ENCODE data around the gene CDH4. TPM values are rescaled to one million over a fixed set of nuclear protein-coding genes. Genes with fewer than 3 reads are reported as not detected.

The CDH4 gene
- total and polyA plus RNA-seq, 2 donors from 2014 or later: 1.1 TPM; not detected in 1

DNA sequence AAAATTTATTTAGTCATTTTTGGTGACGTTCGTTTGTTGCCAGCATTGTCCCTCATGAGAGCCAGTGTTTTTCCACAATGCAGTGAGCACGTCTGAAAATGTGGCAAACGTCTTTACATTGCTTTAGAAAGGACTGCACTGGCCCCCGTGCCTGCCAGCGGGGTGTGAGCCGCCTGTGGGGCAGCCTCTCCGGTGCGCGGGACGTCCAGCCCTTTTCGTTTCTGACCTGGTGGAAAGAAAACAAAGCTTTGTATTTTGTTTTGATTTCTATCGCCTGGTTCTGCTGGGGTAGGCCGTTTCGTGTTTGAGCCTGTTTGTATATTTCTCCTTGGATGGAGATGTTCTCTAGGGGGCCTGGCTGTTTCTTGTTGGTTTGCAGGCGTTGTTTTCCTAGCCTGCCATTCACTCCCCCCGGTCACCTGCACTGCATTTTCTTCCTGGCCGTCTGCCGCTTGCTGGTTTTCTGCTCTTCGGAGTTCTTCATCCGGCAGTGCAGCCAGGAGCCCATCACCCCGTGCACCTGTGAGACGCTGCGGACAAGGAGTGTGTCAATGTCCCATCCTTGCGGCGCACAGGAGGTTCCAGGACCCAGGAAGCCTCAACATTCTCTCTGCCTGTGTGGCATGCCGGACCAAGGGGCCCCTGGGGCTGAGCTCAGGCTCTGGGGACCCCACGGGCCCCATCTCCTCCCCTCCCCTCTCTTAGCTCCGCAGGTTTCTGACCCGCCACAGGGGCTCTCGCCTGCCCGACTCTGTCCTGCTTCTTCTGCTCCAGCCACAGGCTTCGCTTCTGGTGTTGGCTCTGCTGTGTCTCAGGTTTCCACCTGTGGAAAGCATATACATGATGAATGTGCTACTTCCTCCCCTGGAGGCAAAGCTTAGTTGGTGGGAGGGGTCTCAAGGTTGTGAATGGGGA lies 100.5 kb downstream of the CDH4 start:
- FAIRE-seq (no peak), DNase-seq (peak in 3 of 5 donors; percentile 31 to 50 (median 35))
- Histone ChIP-seq H3K9me3 (ENCODE audit: control insufficient read depth in 2 of 3, insufficient read depth in 1 of 3, low read length in 3 of 3) (no peaks in the 10 kb centered on the region), H3K27me3 (ENCODE audit: control insufficient read depth, insufficient read depth, low read length) (no peaks in the 10 kb centered on the region), H3K36me3 (ENCODE audit: control insufficient read depth in 2 of 3, insufficient read depth in 3 of 3, low read length in 3 of 3) (no peaks in the 10 kb centered on the region), H3K4me3 (ENCODE audit: low read length in 3 of 3) (no peak overlapping the region), H3K27ac (ENCODE audit: low read depth in 2 of 2, low read length in 2 of 2) (no peak overlapping the region), H3K4me1 (ENCODE audit: control insufficient read depth in 2 of 3, insufficient read depth in 2 of 3, low read depth in 1 of 3, low read length in 3 of 3) (no peaks in the 10 kb centered on the region), H3K9ac (ENCODE audit: low read length in 3 of 3) (no peak overlapping the region)
- intact Hi-C loops (cut with DNase I): no loop called here
- TF ChIP-seq, protein P1, sequence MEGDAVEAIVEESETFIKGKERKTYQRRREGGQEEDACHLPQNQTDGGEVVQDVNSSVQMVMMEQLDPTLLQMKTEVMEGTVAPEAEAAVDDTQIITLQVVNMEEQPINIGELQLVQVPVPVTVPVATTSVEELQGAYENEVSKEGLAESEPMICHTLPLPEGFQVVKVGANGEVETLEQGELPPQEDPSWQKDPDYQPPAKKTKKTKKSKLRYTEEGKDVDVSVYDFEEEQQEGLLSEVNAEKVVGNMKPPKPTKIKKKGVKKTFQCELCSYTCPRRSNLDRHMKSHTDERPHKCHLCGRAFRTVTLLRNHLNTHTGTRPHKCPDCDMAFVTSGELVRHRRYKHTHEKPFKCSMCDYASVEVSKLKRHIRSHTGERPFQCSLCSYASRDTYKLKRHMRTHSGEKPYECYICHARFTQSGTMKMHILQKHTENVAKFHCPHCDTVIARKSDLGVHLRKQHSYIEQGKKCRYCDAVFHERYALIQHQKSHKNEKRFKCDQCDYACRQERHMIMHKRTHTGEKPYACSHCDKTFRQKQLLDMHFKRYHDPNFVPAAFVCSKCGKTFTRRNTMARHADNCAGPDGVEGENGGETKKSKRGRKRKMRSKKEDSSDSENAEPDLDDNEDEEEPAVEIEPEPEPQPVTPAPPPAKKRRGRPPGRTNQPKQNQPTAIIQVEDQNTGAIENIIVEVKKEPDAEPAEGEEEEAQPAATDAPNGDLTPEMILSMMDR (IDR thresholded peaks at IDR 0.05; ENCODE audit: borderline replicate concordance, extremely low read depth, insufficient read depth): no peak

DNA sequence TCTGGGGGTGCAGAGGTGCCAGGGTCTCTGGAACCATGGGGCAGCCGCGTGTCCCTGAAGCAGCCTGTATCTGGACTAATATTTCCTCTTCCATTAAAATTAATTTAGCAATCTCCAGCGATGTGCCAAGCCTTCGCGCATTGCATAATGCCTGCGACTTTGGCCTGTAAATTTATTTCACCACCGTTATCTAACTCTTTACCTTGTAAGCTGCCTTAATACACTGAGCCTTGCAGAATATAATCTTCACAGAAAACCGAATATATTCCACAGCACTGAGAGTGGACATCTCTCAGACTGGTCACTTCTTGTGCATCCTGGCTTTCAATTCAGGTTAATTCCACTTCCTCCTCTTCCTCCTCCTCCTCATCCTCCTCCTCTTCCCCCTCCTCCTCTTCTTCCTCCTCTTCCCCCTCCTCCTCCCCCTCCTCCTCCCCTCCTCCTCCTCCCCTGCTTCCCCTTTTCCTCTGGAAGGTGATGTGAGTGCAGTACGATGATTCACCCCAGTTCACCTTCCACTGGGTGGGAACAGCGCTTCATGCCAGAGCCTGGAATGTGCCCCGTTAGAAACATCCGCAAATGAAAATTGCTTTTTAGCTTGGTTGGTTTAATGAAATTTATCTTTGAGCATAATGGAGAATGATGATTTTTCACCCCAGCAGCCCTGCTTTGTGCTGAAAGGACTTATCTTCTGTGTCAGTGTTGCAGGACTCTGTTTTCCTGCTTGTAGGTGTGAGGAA lies 101.4 kb downstream of the CDH4 start:
- TF ChIP-seq, protein P1 (IDR thresholded peaks at IDR 0.05; ENCODE audit: borderline replicate concordance, extremely low read depth, insufficient read depth): no peak
- Histone ChIP-seq H3K4me1 (ENCODE audit: control insufficient read depth in 2 of 3, insufficient read depth in 2 of 3, low read depth in 1 of 3, low read length in 3 of 3) (no peaks in the 10 kb centered on the region), H3K9me3 (ENCODE audit: control insufficient read depth in 2 of 3, insufficient read depth in 1 of 3, low read length in 3 of 3) (no peaks in the 10 kb centered on the region), H3K27me3 (ENCODE audit: control insufficient read depth, insufficient read depth, low read length) (no peaks in the 10 kb centered on the region), H3K9ac (ENCODE audit: low read length in 3 of 3) (no peak overlapping the region), H3K4me3 (ENCODE audit: low read length in 3 of 3) (no peak overlapping the region), H3K27ac (ENCODE audit: low read depth in 2 of 2, low read length in 2 of 2) (no peak overlapping the region), H3K36me3 (ENCODE audit: control insufficient read depth in 2 of 3, insufficient read depth in 3 of 3, low read length in 3 of 3) (no peaks in the 10 kb centered on the region)
- FAIRE-seq (no peak), DNase-seq (no peak)
- intact Hi-C loops (cut with DNase I): no loop called here

DNA sequence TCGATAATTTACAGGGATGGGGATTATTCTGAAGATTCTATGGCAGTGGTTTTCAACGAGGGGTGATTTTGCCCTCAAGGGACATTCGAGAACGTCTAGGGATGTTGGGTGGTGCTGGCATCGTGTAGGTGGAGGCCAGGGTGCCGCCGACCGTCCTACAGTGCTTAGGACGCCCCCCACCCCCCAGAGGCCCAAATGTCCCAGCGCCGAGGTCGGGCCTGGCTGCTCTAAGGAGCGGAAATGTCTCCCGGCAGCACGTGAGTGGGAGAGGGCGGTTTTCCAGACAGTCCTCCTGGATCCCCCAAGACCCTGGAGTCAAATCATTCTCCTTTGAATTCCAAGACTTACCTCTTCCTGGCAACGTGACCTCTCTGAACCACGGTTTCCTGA lies 101.9 kb downstream of the CDH4 start:
- TF ChIP-seq, protein P1 (IDR thresholded peaks at IDR 0.05; ENCODE audit: borderline replicate concordance, extremely low read depth, insufficient read depth): no peak
- Histone ChIP-seq H3K4me1 (ENCODE audit: control insufficient read depth in 2 of 3, insufficient read depth in 2 of 3, low read depth in 1 of 3, low read length in 3 of 3) (no peaks in the 10 kb centered on the region), H3K9ac (ENCODE audit: low read length in 3 of 3) (no peak overlapping the region), H3K27ac (ENCODE audit: low read depth in 2 of 2, low read length in 2 of 2) (no peak overlapping the region), H3K9me3 (ENCODE audit: control insufficient read depth in 2 of 3, insufficient read depth in 1 of 3, low read length in 3 of 3) (no peaks in the 10 kb centered on the region), H3K4me3 (ENCODE audit: low read length in 3 of 3) (no peak overlapping the region), H3K36me3 (ENCODE audit: control insufficient read depth in 2 of 3, insufficient read depth in 3 of 3, low read length in 3 of 3) (no peaks in the 10 kb centered on the region), H3K27me3 (ENCODE audit: control insufficient read depth, insufficient read depth, low read length) (no peaks in the 10 kb centered on the region)
- FAIRE-seq: no peak
- intact Hi-C loops (cut with DNase I): no loop called here
- DNase-seq: no peak

Data from kidney (tissue), 14 donors.